NCI-H1105 (cell line): ENCODE results near the gene CST9L.
"Not testable (repeated sequence)": the region's sequence is repeated elsewhere in the genome, so short reads cannot be mapped to it uniquely, and the experiment has no call there.

Experiments
- DNase-seq: peaks from one replicate; lab custom pipeline; 2025; lab: John Stamatoyannopoulos, UW

Gene CST9L

DNA sequence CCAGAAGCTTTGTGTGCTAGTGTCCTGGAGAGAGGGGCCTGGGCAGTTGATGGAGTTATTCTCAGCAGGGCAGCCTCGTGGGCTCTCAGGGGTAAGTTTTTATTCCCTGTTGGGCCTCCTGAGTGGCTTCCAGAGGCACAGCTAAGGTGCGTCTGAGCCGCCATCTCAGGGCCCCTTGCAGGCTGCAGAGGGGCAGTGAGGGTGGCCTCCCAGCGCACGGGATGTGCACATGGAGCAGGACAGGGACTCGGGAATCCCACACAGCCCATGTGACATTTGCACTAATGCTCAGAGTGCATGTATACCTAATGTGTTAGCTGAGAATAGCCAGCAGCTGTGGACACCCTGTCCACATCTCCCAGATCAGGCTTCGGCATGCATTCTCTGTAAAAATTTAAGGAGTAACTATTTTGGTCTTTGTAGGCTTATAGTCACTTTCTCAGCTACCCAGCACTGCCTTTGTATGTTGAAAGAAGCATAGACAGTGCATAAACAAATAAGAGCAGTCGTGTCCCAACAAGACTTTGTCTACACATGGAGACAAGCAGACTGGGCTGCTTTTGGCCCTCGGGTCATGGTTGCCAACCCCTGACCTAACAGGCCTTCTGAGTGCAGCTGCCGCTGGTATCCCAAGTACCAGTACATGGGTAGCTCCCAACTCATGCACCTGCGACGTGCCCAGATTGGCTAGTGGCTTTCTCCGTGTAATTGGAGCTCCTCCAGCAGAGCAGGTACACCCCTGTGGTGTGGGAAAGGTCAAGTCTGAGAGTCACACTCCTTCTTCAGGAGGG lies 18.6 kb upstream of the CST9L start:
- DNase-seq: no peak

DNA sequence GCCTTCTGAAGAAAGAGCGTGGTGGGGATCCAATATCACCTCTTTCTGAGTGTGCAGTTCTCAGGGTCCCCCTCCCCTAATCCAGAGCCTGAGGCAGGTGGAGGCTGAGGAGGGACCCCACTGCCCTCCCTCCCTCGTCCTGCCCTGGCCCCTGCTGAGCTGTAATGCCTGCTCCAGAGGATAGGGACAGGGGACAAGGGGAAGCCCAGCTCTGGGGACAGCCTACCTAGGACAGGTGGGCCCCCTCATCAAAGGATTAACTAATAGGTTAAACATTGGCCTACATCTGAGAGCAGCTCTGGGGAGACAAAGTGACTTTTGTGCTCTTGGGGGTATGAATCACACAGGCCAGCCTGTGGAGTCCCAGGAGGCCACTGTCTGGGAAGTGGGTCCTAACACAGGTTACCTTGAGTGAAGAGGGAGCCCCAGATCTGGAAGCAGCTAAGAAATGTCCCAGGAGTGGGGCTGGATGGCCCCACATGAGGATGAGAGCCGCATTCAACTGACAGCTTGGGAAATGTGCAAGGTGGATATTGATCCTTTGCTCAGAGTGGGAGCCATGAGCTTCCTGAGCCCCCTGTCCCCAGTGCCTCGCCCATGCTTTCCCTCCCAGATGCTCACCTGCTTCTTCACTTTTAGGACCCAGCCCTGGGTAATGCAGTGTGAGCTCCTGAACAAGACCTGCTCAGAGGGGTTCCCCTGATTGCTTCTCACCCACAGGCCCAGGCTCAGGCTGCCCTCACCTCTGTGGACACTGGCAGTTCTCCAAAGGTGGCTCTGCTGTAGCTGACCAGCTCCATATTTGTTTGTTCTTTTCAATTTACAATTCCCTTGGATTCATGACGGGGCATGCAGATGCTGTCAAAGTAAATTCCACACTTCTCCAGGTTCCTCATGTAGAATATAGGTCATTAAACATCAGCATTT lies 17.8 kb upstream of the CST9L start:
- DNase-seq: no peak

DNA sequence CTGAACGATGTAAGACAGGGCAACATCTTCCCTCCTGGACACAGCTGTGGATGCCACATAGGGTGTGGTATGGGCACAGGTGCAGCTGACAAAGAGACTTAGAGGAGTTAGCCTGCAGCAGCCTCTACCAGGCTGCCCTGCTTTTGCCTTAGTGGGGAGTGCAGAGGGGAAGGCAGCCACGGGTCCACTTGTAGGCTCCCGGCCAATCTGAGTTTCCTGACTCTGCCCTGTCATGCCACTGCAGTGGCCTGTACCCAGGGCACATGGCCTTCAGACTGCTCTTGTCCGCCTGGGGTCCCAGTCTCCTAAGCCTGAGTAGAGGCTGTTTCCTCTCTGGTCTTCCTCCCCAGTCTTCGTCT lies 17.1 kb upstream of the CST9L start:
- no peak for DNase-seq

DNA sequence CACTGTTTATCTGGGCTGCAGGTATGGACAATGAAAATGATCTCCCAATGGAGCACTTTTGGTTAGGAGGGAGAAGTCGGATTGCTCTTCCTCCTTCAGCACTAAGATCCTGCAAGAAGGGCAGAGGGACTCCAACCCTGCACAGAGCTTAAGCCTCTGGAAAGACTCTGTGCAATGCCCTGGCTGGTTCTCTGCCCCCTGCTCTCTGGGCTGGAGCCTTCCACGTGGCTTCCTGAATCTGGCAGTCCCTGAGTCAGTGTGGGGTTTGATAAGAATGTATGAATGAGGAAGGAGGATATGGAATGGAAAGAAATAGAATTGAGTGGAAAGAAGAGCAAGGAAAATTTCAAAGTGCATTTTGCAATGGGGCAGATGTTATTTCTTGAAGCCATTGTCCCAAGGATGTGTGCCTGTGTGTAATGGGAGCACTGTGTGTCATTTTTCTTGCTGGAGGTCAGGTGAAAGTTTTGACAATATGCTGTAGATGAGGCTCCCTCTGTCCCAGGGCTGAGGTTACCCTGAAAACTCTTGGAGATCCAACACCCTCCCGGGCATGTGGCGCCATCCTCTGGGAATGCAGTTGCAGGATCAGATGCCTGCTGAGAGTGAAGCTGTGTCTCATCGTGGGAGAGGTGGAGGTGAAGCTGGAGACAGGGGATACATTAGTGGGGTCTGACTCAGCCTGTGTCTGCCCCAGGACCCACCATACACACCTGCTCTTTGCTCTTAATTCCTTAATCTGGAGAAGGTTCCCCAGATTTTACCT lies 16.3 kb upstream of the CST9L start:
- no peak for DNase-seq

DNA sequence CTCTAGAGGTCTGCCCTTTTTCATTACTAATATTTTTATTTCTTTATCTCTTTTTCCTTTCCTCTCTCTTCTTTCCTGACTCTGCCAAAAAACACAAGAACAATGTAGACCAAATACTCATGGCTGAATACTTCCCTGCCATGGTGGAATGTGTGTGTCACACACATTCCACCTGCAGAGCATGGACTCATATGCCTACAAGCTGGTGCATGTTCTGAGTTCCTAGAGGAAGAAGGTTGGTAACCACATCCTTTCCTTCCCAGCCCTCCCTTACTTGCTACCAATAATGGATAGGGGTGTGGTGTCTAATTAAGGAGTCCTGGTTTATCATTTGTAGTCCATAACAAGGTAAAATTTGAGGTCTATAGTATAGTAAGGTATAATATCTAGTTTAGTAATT lies 15.2 kb upstream of the CST9L start:
- no peak for DNase-seq

DNA sequence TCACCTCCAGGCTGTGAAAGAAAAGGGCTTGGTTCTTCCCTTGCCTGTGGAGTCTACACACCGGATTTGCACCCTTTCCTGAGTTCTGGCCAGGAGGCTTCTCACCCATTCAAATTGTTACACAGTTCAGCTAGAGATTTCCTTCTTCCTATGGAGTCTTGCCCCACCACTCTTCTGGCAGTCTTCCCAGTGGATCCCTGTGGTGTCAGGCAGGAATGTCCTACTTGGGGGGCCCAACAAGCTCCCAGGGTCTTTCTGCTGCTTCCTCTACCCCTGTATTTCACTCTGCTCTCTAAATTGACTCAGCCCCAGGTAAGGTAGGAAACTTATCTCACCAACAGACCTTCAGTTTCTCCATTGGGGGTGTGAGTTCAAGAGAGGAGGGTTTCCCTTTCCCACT lies 14.0 kb upstream of the CST9L start:
- DNase-seq: no peak

DNA sequence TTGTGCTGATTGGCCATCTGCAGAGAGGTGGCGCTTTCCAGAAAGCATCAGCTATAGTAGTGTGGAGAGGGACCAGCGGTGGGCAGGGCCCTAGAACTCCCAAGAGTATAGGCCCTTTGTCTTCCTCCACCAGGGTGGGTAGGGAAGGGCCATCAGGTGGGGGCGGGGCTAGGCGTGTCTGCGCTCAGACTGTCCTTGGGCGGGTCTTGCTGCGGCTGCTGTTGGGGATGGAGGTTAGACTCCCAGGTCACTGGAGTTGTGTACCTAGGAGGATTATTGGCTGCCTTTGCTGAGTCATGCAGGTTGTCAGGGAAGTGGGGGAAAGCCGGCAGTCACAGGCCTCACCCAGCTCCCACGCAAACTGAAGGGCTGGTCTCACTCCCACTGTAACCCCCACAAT lies 13.5 kb upstream of the CST9L start:
- DNase-seq: not testable (repeated sequence)

DNA sequence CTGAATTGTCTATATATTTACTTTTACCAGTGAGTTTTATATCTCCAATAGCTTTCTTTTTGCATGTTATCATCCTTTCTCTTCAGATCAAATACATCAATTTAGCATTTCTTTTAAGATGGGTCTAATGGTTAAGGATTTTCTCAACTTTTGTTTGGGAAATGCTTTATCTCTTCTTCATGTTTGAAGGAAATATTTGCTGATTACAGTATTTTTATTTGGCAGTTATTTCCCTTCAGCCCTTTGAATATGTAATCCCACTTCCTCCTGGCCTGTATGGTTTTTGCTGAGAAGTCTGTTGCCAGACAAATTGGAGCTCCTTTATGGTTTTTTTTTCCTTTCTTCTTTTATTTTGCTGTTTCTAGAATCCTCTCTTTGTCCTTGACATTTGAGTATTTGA lies 6.7 kb upstream of the CST9L start:
- no peak for DNase-seq

DNA sequence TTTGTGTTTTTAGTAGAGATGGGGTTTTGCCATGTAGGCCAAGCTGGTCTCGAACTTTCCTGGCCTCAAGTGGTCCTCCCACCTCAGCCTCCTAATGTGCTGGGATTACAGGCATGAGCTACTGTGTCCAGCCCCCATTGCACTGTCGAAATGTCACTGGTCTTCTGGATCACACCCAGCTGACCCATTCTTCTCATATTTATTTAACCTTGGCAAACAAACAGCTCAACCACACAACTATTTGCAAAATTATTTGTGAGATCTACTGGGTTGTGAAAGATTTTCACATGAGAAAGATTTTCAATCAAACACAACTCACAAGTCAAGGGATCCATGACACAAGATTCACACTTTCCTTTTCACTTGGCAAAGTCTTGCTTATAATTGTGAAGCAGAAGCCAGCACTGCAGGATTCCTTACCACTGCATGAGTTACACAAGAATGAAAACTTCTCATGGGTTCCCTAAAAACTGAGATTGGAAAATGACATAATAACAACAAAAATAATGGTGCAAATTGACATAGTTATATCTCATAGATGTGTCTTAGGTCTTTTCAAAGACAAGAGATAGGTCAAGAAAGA lies 2.0 kb upstream of the CST9L start:
- DNase-seq: no peak

DNA sequence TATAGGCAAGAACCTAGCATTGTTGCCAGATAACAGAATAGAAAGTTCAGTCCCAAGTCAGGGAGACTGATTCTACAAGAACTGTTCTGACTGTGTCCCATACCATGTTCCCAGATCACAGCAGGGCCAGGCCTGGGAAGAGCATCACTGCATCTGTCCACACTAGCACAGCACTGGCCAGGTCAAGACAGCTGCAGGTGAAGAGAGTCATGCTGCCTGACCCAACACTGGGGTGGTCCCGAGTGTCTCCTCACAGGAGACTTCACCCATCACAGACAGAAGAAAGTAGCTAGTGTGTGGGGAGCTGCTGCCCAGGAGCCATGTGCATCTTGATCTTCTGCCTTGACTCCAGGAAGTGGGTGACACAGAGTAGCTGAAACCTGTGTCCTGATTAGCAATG lies 1.3 kb upstream of the CST9L start:
- DNase-seq: no peak

DNA sequence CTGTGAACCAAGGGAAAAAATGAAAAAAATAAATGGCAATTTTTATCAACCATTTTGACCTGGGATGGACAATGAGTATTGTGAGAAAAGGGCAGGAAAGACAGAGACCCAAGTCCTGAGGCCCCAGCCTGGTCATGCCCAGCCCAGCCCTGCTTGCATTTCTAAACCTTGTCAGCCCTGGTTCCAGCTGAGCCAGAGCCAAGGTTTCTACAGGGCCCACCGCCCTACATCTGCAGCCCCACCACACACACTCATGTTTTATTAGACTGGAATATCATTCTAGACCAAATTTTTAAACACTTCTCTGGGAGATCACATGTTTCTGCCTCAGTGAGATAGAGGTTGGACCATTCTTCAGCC lies 667 bp upstream of the CST9L start:
- no peak for DNase-seq

DNA sequence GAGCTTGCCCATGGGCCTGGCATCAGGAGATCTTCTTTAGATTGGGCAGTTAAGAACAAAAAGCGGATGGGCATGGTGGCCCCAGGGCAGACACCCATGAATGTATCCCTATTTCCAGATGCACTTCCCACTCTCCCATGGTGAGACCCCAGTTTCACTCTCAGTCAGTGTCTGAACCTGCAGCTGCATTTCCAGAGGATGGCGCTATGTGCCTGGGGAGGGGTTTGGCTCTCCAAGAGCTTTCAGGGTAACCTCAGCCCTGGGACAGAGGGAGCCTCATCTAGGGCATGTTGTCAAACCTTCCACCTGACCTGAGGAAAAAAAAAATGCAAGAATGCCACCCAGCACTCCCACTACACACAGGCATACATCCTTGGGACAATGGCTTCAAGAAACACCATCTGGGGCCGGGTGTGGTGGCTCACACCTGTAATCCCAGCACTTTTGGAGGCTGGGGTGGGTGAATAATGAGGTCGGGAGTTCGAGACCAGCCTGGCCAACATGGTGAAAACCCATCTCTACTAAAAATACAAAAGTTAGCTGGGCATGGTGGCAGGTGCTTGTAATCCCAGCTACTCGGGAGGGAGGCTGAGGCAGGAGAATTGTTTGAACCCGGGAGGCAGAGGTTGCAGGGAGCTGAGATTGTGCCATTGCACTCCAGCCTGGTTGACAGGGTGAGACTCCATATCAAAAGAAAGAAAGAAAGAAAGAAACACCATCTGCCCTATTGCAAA lies 1.9 kb downstream of the CST9L start:
- no peak for DNase-seq

DNA sequence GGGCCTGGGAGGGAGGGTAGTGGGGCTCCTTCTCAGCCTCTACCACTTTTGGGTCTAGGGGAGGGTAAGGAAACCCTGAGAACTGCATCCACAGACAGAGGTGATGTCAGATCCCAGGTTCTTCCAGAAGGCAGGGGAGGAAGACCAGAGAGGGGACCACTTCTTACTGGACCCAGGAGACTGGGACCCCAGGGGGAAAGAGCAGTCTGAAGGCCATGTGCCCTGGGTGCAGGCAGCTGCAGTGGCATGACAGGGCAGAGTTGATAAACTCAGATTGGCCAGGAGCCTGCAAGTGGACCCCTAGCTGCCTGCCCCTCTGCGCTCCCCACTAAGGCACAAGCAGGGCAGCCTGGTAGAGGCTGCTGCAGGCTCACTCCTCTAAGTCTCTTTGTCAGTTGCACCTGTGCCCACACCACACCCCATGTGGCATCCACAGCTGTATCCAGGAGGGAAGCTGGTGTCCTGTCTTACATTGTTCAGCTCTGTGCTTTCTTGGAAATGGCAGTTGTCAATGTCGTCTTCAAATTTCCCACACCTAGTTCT lies 2.7 kb downstream of the CST9L start:
- DNase-seq: no peak

DNA sequence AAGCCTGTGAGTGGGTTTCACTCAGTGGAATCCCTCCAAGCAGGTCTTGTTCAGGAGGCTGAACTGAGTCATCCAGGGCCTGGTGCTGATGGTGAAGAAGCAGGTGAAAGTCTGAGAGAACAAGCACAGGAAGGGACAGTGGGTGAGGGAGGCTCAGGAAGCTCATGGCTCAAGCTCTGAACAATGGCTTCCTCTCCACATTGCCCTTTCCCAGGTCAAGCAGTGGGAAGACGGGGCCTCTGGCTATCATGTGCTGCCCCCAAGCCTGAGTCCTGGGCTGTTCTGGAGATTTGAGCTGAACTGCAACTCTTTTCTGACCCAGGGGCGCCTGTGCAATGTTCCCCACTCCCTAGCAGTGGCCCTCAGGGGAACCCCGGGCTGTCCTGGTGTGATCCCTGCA lies 3.4 kb downstream of the CST9L start:
- DNase-seq: no peak

DNA sequence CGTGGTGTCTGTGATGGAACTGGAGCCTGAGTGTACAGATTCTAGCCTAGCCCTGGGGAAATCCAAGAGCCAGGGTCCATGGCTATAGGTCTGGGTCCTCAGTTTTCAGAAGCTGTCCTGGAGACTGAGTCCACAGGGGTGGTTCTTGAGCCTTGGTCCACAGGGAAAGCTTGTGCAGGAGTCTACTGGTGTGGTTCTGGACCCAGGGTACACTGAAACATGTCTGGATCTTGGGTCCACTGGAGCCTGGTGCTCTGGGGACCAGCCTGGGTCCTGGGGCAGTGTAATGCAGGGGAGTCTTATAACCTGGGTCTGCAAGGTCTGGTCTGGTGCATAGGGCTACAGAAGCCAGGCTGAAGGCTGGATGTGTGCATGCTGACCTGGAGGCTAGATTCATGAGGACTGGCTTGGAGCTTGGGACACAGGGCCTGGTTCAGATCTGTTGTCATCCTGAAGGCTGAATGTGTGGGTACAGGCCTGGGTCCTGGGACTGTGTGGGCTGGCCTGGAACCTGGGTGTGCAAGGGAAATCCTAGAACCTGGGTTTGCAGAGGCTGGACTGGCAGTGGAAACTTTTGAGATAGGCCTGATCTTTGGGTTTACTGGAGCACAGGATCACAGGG lies 5.5 kb downstream of the CST9L start:
- no peak for DNase-seq

DNA sequence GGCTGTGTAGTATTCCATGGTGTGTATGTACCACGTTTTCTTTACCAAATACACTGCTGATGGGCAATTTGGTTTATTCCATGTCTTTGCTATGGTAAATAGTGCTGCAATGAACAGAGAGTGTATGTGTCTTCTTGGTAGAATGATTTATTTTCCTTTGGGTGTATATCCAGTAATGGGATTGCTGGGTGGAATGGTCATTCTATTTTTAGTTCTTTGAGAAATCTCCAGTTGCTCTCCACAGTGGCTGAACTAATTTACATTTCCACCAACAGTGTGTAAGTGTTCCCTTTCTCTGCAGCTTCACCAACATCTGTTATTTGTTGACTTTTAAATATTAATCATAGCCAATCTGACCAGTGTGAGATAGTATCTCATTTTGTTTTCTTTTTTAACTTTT lies 13.9 kb downstream of the CST9L start:
- DNase-seq: no peak

DNA sequence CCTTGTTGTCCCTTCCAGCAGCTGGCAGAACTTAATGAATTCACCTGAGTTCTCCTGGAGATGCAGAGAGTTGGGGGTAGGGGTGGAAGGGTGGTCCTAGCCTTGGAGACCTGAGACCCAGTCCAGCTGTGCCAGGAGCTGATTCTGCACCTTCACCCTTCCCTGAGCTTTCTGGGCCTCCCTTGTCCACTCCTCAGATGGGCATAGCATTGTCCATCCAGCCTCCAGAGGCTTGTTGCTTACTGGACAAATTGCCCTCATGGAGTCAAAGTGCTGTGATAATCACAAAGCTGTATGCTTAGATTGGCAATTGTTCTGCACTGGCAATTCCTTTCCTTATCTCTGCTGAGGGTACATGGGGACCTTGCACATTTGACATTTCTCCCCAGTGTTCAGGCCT lies 16.5 kb downstream of the CST9L start:
- DNase-seq: no peak

DNA sequence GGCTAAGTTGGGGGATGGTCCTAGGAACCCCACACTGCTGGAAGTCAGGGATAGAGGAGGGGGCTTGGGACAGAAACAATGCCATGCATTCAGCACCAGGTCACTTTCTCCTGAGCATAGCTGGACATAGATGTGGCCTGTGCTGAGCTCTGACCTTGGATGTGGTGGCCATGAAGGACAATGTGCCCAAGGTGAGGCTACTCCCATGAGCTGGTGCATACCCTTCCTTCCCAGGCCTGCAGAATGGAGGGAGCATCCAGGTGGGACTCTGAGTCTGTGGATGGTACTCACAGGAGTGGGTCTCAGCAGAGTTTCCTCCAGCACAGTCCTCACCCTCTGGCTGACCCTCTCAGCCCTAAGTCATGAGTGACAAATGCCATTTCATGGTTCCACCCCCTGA lies 16.9 kb downstream of the CST9L start:
- no peak for DNase-seq

DNA sequence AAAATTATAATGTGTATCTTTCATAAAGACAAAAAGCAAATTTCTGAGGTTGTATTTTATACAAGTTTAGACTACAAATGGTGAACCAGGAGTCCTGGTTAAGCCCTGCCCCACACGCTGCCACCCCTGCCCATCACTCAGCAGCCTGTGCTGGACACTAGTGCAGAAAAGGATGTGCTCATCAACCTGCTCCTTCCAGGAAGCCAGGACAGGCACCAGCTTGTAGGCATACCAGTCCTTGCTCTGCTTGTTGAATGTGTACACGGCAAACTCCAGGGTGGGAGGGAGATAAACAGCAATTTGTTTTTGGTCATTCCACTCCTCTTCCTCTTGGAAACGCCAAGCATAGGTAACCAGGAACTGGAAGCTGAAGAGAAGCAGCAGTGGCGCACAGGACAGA lies 18.1 kb downstream of the CST9L start:
- DNase-seq: no peak

DNA sequence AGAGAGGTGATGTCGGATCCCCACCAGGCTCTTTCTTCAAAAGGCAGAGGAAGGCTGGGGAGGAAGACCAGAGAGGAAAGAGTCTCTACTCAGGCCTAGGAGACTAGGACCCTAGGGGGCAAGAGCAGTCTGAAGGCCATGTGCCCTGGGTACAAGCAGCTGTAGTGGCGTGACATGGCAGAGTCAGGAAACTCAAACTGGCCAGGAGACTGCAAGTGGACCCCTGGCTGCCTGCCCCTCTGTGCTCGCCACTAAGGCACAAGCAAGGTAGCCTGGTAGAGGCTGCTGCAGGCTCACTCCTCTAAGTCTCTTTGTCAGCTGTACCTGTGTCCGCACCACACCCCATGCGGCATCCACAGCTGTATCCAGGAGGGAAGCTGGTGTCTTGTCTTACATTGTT lies 19.9 kb downstream of the CST9L start:
- no peak for DNase-seq

DNA sequence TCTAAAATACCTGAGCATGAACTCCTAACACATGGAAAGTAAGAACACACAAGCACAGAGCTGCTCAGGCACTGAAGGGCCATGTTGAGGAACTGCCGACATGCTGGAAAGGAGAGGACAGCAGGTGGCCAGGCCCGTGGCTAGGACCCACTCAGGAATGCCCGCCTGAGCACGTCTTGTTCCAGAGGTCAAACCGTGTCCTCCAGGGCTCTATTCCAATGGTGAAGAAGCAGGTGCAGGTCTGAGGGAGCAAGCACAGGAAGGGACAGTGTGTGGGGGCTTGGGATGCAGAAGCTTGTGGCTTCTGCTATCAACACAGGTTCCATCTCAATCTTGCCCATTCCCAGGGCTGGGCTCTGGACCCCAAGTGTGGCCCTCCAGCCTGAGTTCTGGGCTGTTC lies 20.7 kb downstream of the CST9L start:
- DNase-seq: no peak
